SW480 (cell line): Measurements from ENCODE around the gene REXO1.

ENCODE experiments used
- DNase-seq: peaks from one replicate; pipeline ENCODE4 v3.0.0-alpha.2; 2016; ENCODE audit warnings: low spot score

REXO1 gene

DNA sequence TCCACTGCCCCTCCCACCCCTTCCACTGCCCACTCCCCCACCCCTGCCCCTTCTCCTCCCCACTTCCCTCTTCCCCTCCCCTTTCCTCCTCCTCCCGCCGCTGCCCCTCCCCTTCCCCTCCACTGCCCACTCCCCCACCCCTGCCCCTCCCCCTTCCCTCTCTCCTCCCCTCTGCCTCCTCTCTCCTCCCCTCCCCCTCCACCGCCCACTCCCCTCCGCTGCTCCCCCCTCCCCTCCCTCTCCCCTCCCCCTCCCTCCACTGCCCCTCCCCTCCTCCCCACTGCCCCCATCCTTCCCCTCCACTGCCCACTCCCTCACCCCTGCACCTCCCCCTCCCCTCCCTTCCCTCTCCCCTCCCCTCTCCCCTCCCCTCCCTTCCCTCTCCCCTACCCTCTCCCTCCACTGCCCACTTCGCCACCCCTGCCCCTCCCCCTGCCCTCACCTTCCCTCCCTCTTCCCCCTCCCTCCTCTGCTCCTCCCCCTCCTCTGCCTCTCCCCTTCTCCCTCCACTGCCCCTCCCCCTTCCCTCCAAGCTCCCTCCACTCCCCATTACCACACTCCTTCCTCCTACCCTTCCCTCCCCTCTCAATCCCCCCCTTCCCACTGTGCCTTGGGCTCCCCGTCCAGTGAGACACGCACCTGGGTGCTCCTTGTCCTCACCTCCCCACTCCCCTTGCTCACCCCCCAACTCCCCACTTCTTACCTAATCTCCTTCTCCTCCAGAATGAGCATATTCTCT lies 58.1 kb downstream of the REXO1 start:
- DNase-seq = no peak

DNA sequence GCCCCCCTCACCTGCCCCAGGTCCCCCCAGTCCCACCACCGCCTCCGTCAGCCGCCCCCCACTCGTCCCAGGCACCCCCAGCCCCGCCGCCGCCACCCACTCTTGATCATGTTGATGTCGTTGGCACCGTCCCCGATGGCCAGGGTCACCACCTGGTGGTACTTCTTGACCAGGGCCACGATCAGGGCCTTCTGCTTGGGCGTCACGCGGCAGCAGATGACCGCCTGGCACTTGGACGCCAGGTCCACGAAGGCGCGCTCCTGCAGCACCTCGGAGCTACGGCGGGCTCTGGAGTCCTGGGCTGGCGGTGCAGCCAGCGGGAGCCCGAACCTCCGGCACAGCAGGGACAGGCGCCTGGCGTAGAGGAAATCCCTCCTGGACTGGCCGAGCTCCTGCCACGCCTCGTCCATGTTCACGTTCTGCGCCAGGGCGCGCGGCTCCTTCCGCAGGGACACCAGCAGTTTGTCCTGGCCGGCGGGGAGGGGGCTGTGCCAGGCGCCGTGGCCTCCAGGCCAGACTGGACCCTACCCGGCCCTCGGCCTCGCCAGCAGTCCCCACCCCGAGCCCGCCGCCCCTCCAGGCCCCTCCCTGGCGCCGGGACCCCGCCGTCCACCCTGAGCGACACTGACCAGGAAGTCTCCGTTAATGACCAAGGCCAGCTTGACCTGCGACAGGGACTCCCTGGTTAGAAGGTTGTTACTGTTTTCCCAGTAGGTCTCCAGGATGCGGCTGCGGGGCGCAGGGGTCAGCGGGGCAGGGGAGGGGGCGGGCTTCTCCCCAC lies 58.8 kb downstream of the REXO1 start:
- DNase-seq = no peak

DNA sequence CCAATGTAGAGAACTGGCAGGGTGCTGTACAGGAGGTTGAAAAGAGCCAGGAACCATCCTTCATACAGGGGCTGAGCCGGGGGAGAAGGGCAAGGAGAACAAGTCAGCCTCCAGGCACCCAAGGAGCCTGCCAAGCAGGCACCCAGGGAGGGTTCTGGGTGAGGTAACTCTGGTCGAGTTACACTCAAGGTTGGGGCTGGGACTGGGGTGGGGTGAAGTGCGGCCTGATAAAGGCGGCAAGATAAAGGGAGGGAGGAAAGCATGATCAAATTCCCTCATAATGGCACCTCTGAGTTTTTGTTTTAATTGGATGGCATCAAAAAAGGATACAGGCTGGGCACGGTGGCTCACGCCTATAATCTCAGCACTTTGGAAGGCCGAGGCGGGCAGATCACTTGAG lies 61.2 kb downstream of the REXO1 start:
- DNase-seq = no peak

DNA sequence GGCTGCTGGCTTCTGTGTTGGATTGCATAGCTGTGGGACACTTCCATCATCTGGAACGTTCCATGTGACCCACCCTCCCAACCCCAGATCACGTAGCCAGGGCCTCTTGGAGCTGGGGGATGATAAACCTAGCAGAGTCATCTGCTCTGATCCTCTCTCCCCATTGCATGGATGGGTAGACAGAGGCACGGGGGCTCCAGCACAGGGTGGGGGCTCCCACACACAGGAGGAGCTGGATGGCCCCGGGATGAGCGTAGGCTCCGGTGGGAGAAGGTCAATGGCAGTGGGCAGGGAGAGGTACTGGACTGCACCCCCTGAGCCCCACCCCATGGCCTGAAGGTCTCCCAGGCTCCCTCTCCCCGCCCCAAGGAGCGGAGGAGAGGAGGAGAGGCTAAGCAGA lies 61.6 kb downstream of the REXO1 start:
- no peak for DNase-seq

DNA sequence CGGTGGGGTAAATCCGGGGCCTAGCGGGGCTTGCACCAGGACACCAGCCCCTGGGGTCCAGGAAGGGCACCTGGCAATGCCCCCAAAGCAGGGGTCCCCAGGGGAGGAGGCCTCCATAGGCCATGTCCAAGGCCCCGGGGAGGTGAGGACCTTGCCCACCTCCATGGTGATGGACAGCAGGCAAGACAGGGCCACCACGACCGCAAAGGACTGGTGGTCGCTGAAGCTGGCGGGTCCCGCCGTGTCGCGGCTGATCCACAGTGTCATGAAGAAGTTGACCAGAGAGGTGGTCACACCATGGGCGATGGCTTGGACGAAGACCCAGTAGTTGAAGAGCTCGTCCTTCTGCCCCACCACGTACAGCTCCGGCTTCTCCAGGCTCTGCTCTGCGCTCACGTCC lies 63.0 kb downstream of the REXO1 start:
- DNase-seq = no peak

DNA sequence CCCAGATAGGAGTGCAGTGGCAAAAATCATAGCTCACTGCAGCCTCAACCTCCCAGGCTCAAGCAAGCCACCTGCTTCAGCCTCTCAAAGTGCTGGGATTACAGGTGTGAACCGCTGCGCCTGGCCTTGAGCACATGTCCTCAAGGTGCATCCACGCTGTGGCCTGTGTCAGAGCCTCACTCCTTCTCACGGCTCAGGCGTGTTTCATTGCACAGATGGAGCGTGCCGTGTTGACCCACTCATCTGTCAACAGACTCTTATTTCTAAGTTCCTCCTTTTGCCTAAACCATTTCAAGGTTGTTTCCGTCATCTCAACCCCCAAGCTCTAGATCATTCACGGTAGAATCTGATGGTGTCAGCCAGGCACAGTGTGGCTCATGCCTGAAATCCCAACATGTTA lies 64.4 kb downstream of the REXO1 start:
- DNase-seq = no peak

DNA sequence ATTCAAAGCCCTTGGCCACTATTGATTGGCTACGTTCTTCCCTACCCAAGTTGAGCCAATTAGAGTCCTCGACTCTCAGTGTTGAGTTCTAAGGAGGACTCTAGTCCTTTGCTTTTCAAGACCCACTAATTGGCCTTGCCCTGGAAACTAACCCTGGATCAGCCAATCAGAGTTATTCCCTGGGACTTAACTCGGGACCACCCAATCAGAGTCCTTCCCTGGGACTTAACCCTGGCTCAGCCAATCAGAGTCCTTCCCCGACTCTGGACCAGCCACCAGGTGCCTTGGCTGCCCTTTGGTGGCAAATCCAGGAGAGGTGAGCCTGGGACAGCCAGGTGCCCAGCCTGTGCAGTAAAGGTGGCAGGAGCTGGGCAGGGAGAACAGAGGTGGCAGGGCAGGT lies 64.9 kb downstream of the REXO1 start:
- no peak for DNase-seq

DNA sequence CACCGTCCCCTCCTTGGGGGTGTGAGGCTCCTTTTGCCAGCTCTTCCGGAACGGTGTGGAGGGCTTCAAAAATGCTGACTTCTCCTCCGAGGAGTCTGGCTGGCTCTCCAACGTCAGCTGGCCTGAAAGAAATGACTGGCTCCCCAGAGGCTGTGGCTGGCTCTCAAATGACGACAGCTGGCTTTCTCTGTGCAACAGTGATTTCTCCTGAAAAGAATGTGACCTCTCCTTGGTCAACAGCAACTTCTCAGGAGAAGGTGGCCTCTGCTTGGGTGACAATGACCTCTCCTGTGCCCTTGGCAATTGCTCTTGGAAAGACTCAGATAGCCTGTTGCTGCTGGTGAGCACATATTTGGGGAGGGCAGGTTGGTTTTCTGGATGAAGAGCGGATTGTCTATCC lies 65.8 kb downstream of the REXO1 start:
- no peak for DNase-seq

DNA sequence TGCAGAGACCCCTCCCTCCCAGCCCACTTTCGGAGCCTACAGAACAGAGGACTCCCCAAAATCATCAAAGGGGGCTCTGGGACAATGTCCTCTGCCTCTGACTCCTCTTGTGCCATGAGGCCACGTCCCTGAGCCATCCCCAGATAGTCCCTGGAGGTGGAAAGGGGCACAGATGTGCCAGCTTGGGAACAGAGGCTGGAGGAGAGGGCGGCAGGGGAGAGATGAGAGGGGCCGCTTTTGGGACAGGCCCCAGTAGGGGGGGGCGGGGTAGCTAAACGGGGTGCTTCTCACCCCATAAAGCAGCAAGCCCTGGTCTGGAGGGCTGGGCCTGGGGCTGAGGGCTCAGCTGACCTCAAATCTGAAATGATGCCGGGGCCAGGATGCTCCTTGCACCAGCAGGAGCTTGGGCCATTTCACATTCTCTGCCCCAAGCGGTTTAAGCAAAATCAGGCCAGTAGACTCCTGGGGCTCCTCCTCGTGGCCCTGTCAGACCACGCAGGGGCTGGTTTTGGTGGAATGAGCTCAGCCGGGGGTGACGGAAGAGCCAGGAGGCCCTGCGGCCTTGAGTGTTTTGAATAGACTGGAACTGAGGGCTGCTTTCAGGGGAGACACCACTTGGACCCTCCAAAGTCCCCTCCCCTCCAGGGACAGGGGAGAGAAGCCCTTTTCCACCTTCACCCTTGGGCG lies 67.9 kb downstream of the REXO1 start:
- no peak for DNase-seq

DNA sequence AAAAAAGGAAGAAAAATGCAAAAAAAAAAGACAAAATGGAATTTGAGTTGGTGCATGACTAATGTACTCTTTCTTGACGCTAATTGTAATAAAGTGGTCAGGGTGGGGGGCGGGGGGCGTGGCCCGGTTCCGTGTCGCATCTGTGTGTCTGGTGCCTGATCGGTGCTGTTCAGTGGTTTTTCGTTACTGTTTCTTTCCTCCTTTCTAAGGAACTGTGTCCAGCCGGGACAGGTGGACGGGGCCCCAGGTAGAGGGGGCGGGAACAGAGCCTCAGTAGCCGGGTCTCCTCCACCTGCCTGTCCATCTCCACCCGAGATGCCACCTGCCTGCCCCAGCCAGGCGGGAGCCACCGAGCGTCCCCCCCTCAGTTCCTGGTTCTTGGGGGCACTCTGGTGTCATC lies 68.7 kb downstream of the REXO1 start:
- no peak for DNase-seq

DNA sequence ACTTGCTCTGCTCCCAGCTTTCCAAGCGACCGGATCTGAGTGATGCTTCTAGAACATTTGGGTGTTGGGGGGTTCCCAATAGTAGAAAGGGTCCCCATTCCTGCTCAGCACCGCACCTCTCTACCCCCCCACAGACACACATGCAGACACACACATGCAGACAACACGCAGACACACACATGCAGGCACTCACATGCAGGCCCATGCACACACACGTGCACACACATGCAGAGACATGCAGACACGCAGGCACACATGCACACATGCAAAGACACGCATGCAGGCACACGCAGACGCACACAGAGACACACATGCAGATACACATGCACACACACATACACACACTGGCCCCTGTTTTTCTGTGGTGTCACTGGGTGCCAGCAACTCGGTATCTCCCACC lies 71.1 kb downstream of the REXO1 start:
- DNase-seq = no peak

DNA sequence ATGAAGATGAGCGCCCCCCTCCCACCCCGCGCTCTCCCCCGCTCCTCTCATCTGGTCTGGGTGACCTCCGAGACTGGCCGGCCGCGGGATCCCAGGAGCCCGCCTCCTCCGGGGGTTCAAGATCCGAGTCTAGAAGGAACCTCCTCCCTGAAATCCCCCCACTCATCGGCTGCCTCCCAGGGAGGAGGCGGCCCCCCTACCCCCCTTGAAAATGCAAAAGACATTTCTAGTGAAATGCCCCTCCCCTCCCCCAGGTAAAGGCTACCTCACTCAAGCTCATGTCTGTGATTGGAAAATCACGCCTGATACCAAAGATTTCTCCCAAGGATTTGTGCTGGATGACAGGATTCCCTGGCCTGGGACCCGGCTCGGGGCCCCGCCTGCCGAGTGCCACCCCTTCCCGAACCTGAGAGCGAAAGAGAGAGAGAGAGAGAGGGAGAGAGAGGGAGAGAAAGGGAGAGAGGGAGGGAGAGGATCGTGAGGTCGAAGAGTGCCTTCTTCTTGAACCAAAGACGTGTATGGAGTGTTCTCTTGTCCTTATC lies 71.6 kb downstream of the REXO1 start:
- no peak for DNase-seq

DNA sequence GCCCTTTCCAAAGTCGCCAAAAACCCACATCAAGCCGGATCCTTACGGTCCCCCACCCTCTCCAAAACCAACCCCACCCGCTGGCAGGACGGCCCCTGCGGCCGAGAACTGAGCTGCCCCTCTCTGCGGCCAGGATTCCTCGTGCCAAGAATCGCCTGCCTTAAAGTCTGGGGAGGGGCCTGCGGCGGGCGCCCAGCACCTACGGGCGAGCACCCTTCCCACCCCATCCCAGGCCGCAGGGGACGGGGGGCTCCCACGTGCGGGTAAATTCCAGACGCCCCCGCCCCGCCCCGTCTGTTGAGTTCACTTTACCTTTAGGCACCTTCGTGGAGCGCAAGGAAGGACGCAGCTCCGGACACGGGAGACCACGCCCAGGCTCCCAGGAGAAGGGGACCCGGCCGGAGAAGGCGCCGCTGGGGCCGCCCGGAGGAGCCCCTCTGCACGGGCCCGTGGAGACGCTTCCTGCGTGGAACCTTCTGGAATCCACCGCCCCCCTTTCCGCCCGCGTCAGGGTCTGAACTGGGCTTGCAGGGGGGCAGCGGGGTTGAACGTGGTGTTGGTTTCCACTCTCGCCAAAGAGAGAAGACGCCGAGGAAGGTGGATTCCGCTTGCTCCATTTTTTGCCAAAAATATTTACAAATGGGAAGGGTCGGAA lies 72.2 kb downstream of the REXO1 start:
- no peak for DNase-seq

DNA sequence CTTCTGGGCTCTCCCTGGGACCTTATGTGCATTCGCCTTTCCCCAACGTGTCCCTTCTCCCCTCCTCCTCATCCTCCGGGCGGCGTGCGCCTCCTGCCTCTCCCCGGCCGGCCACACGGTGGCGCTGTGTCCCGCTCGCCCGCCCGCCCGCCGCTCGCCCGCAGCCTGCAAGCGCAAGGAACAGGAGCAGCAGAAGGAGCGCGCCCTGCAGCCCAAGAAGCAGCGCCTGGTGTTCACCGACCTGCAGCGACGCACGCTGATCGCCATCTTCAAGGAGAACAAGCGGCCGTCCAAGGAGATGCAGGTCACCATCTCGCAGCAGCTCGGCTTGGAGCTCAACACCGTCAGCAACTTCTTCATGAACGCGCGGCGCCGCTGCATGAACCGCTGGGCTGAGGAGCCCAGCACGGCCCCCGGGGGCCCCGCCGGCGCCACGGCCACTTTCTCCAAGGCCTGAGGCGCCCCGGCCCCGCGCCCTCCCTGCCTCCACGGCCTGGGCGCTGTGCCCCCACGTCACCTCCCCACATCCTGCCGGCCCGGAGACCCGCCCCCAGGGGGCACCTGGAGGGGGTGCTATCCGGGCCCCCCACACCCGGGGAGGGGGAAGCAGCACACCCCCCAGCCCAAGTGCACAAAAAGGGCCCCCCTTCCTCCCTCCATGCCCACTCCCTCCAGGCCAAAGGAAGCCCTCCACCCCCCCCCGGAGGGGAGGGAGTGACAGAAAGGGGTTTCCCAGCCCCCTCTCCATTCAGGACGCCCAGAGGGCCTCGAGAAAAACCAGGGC lies 73.1 kb downstream of the REXO1 start:
- DNase-seq = no peak

DNA sequence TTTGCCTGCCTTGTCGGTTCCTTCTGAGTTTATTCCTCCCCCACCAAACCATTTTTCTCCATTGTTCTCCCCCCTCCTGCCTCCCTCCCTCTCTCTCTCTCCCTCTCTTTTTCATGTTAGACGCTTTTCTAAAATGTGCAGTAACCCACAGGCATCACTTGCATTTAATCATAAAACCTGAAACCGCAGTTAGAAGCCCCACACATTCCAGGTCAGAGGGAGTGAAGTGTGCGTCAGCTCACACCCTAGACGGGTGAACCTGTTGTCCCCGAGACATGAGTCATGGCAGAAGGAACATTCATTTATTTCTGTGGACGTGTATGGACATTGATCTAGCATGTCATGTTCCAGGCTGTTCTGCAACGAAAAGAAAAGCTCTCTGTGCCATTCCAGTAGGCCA lies 75.1 kb downstream of the REXO1 start:
- DNase-seq = peak; percentile 86

DNA sequence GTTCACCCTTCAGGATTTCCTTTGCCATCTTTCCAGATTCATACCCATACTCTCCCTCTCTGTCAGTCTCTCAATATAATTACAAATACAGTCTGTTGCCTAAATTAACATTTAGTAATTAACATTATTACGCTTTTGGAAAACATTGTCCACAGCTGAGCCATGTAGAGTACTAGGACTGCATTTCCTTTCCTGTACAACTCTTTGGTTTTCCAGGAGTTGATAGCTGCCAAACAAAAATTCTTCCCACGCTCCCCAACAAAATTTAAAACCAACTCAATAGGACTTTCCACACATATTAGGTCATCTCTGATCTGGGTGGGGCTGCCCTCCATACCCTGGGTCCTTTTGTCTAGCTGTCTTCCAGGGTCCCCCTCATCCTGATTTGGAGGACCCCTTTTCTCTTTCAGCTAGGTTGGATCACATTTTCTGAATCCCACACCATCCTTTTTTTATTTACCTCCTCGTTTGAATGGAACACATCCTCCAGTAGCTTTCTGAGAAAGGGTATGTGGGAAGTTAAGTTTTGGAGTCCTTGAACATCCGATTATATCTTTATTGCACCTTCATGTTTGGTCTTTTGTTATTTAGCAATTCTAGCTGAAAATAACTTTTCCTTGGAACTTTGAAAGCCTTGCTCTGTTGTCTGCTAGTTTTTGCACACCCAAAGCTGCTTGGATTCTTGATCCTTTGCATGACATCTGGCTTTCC lies 77.3 kb downstream of the REXO1 start:
- no peak for DNase-seq

DNA sequence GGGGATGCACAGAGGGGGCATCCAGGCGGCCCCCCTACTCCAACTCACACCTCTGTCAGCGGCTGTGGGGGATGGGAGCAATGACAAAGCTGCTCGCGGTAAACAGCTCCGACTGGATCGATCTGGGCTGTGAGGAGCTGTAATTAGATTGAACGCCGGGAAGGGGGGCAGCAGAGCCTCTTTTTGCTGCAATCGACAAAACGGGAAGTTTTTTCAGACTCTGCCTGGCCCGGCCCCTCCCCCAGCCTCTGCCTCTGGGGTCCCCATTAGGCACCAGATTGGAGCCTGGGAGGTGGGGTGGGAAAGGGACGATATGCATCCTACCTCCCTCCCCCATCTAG lies 78.7 kb downstream of the REXO1 start:
- no peak for DNase-seq

DNA sequence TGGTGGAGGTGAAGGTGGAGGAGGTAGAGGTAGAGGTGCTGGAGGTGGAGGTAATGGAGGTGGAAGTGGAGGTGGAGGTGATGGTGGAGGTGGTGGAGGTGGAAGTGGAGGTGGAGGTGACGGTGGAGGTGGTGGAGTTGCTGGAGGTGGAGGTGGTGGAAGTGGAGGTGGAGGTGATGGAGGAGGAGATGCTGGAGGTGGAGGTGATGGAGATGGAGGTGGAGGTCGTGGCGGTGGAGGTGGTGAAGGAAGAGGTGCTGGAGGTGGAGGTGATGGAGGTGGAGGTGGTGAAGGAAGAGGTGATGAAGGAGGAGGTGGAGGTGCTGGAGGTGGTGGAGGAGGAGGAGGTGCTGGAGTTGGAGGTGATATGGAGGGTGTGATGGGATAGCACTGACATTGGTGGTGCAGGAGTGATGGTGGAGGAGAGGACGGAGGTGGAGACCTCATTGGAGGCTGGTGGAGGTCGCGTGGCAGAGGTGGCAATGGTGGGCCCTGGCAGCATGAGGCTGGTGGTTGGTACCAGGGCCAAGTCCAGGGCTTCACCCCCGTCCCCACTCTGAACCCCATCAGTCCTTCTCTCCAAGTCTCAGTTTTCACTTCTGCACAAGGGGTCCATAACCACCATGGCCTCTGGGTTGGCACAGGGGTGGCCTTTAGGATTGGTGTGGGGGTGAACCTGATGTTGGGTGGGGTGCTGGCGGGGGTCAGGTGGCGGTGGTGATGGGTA lies 79.2 kb downstream of the REXO1 start:
- DNase-seq = no peak

DNA sequence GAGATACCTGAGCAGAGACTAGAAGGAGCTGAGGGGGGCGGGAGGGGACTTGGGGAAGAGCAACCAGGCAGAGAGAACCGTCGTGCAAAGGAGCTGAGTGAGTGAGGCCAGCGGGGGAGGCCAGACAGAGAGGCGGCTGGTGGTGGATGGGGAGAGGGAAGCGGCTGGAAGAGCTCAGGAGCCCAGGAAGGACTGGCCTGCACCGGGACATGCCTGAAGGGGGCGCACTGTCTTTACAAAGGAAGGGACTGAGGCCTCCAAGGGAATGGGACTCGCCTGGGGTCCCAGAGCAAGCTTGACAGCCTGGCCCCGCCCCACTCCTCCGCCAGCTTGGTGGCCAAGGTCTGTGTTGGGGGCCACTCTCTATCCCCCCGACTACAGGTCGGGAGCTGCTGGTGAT lies 80.0 kb downstream of the REXO1 start:
- DNase-seq = no peak

DNA sequence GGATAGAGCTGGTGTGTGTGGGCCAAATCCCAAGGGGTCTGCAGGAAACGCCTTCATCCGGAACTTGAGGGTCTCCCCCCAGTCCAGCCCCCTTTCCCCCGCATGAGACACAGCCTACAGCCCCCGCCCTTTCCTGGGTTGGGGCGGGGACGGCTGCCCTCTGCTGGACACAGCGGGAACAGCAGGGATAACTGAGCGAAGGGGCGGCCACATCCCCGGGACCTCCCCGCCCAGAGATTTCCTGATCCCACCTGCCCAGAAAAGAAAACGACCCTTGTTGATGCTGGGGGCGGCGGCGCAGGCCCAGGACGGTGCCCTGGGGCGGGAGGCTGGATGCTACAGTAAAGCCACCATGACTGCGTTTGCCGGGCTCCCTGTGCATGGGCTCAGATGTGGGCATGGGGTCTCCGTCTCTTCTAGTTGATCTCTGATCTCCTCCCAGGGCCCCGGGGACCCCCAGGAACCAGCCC lies 80.8 kb downstream of the REXO1 start:
- no peak for DNase-seq
